ENCODE results near the gene WDR33. TPM values are rescaled to one million over a fixed set of nuclear protein-coding genes. Genes with fewer than 3 reads are reported as not detected.
A peak's percentile ranks its signal among the peaks of the same experiment; 100 is the strongest.
"Not testable (repeated sequence)": the region's sequence is repeated elsewhere in the genome, so short reads cannot be mapped to it uniquely, and the experiment has no call there.

Gene WDR33
- polyA plus RNA-seq, 3 donors: 9.3 to 12.4 (median 11.0) TPM

DNA sequence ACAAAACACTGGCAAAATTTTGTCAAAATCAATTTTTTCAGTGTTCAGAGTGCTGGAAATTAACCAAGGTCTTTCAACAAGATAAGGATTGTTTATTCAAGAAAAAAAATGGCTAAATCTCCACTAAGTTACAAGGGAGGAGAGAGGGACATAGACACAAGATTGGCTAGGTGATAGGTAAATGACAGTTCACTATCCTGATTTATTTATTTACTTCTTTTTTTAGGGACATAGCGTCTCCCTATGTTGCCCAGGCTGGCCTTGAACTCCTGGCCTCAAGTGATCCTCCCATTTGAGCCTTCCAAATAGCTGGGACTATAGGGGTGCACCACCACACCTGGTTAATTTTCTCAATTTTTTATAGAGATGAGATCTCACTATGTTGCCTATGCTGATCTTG is 3.7 kb upstream of the WDR33 start:
- WGBS, 3 donors: 65 to 96% (median 95%) methylated on average over 1 of the region's 1 CpG
- no peak overlapping the region for H3K27ac ChIP-seq (ENCODE audit: low read depth, low read length)

DNA sequence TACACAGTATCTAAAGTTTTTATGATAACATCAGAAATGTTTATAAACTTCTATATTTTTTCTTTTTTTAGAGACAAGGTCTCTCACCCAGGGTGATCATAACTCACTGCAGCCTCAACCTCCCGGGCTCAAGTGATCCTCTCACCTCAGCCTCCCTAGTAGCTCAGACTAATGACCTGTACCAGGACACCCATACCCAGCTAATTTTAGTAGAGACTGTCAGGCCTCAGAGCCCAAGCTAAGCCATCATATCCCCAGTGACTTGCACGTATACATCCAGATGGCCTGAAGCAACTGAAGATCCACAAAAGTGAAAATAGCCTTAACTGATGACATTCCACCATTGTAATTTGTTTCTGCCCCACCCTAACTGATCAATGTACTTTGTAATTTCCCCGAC is 1.5 kb upstream of the WDR33 start:
- WGBS, 3 donors: 93 to 97% (median 94%) methylated on average over 3 of the region's 3 CpGs
- not testable (repeated sequence) for H3K27ac ChIP-seq (ENCODE audit: low read depth, low read length)

DNA sequence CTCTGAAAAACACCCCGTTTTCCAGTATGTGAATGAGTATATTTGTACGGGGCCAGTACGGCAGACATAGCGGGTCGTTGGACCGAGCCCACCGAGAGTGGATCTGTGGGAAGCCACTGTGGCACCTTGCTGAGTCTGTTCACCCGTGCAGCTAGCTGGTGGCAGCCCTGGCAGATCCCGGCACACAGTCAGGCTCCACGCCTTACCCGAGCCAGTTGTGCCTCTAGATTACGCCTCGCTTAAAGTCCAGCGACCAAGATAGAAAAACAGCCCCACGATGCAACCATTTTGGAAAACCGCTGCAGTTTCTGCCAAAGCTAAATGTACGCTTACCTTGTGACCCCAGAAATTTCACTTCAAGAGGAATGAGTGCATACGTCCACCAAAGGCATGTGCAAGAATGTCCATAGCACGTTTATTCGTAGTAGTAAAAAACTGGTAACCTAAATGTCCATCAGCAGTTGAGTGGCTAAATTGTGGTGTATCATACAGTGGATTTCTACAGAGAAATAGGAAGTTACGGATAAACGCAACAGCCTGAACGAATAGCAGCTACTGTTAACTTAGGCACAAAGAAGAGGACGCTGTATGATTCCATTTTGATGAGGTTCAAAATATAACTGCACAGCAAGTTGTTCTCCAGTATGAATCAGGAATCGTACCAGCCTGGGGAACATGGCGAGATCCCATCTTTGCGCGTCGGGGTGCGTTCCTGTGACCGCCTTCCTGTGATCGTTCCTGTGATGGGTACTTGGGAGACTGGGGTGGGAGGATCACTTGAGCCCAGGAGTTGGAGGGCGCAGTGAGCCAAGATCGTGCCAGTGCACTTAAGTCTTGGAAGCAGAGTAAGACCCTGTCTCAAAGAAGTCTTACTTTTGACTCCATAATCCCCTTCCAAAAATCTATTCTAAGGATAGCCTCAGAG is 688 bp upstream of the WDR33 start:
- no peak overlapping the region for H3K27ac ChIP-seq (ENCODE audit: low read depth, low read length)
- WGBS, 3 donors: 34 to 40% (median 34%) methylated on average over 34 of the region's 34 CpGs

DNA sequence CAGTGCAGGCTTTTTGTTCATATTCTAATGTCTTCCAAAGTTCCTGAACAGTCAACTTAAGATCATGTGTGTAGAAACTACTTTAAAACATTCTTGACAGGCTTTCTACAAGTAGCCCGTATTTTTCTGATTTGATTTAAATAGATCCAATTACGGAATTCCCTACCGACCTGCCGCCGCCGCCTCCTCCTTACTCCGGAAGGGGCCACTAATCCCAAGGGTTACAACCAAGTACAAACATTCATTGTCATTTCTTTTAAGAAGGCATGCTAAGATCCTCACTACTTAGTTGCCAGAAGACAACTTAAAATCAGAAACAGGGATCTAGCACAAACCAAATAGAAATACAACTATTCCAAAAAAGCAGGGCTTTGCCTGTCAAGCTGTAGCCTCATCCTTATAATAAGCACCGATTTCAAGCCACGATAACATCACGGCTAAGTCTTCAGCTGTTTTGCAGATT is 784 bp downstream of the WDR33 start:
- peak overlapping the region; percentile 78 for H3K27ac ChIP-seq (ENCODE audit: low read depth, low read length)
- 1% methylated on average over 10 of the region's 10 CpGs for WGBS, 3 donors

DNA sequence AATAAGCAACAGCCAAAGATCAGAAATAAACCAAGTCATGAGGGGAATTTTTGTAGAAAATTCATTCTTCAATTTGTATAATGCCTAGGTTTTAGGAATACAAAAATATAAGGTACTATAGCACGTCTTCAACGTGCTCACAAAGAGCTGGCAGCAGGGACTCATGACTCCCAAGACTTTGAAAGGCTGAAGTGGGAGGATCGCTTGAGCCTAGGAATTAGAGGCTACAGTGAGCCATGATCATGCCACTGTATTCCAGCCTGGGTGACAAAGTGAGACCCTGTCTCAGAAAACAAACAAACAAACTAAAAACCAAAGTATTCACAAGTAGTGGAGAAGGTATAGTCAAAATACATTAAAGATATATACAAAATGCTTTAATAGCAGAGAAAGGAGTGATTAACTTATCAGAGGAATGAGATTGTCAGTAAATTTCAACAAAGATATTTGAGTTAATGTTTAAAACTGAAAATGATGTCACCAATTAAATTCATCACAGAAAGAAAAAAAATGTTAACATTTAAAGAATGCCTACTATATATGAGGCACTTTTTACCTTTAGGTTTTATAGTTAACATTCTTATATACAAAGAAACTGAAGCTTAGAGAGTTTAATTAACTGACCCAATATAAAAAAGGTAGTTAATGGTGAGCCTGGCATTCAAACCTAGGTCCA is 3.2 kb downstream of the WDR33 start:
- no peak overlapping the region for H3K27ac ChIP-seq (ENCODE audit: low read depth, low read length)
- 74 to 89% (median 74%) methylated on average over 3 of the region's 3 CpGs for WGBS, 3 donors

DNA sequence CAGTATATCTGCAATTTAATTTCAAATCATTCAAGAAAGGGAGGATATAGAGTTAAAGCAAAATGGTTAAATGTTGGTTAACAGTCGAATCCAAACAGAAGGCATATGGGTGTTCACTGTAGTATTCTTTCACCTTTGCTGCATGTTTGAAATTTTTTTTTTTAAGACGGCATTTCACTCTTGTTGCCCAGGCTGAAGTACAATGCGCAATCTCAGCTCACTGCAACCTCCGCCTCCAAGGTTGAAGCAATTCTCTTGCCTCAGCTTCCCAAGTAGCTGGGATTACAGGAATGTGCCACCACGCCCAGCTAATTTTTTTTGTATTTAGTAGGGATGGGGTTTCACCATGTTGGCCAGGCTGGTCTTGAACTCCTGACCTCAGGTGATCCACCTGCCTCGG is 4.1 kb downstream of the WDR33 start:
- WGBS, 3 donors: 73 to 84% (median 78%) methylated on average over 6 of the region's 6 CpGs
- not testable (repeated sequence) for H3K27ac ChIP-seq (ENCODE audit: low read depth, low read length)

DNA sequence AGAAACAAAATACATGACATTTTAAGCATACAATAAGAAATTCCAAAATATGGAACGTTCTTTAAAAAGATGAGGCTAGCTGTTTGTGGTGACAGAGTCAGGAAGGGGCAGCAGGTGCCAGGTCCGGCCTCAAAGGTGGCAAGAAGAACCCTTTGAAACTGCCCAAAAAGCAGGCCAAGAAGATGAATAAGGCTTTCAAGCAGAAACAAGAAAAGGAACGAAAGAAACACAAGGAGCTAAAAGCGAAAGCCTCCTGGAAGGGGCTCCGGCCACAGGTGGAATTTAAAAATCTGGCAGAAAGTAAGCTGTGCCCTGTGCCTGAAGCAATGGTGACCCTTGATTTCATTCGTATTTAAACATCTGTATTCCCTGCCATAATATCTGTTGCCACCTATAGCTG is 5.5 kb downstream of the WDR33 start:
- H3K27ac ChIP-seq (ENCODE audit: low read depth, low read length): no peak overlapping the region
- 84 to 92% (median 84%) methylated on average over 6 of the region's 6 CpGs for WGBS, 3 donors

DNA sequence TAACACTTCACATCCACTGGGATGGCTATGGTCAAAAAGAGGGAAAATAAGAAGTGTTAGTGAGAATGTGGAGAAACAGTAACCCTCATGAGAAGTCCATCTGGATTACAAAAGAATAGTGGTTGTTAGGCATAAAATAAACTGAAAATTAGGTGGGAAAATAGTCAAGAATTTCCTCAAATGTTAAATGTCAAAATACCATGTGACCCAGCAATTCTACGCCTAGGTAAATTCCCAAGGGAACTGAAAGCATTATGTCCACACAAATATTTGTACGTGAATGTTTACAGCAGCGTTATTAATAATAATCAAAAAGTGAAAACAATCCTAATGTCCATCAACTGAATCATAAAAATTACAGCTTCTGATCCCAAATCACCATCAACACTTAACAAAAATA is 11.0 kb downstream of the WDR33 start:
- no peak overlapping the region for H3K27ac ChIP-seq (ENCODE audit: low read depth, low read length)
- WGBS, 3 donors: 70 to 94% (median 82%) methylated on average over 3 of the region's 3 CpGs

DNA sequence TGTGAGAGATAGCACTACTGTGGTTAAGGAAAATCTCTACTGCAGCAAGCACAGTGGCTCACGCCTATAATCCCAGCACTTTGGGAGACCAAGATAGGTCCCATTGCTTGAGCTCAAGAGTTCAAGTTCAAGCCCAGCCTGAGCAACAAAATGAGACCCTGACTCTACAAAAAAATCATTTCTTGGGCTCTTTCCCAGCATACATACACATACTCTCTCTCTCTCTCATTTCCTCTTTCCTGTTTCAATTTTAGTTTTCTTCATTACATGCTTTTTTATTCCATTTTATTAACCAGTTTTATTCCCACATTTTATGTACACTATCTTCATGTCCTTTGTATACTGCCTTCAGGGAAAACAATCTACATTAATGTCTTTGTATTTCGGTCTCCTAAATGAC is 14.6 kb downstream of the WDR33 start:
- H3K27ac ChIP-seq (ENCODE audit: low read depth, low read length): no peak overlapping the region
- 73 to 95% (median 87%) methylated on average over 2 of the region's 2 CpGs for WGBS, 3 donors

DNA sequence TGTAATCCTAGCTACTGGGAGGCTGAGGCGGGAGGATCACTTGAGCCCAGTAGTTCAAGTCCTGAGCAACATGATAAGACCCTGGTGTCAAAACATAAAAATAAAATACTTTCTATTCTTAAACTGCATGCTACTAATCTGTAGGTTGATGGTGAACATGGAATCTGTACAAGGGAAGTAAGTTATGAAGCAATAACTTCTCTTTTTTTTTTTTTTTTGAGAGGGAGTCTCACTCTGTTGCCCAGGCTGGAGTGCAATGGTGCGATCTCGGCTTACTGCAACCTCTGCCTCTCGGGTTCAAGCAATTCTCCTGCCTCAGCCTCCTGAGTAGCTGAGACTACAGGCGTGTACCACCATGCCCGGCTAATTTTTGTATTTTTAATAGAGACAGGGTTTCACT is 16.1 kb downstream of the WDR33 start:
- not testable (repeated sequence) for H3K27ac ChIP-seq (ENCODE audit: low read depth, low read length)
- 72 to 98% (median 80%) methylated on average over 6 of the region's 6 CpGs for WGBS, 3 donors

DNA sequence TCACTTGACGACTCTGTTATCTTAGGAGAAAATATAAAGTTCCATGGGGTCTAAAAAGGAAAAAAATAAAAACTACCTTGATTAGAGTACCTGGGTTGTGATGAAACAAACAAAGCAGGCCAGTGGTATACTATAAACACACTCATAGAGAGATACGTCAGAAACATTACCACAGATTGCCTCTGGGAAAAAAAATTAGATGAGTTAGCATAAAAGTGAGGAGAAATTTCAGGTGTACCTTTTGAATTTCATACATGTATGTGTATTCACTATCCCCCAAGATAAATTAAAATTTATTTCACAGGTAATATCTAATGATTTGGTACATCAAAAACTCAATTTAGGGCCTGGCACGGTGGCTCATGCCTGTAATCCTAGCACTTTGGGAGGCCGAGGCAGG is 18.2 kb downstream of the WDR33 start:
- WGBS, 3 donors: 88 to 95% (median 91%) methylated on average over 4 of the region's 4 CpGs

DNA sequence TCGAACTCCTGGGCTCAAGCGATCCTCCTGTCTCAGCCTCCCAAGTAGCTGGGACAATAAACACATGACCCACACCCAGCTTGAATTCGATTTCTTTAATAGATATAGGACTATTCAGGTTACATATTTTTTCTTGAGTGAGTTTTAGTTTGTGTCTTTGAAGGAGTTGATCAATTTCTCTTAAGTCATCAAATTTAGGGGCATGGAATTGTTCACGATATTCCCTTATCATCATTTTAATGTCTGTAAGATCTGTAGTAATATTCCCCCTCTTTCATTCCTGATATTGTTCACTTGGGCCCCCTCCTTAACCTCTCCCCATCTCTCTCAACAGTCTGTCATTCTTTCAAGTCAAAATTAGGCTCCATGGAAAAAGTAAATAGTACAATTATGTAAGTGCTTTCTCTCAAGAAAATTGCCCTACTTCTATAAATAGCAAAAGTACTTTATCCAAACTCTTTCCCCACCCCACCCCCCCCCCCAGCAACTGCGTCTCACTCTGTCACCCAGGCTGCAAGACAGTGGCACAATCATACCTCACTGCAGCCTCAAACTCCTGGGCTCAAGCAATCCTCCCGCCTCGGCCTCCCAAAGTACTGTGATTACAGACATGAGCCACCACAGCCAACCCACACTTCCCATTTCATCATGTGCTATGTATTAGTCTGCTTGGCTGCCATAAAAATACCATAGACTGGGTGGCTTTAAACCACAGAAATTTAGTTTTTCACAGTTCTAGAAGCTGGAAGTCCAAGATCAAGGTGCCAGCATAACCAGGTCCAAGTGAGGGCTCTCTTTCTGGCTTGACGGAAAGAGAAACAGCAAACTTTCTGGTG is 20.1 kb downstream of the WDR33 start:
- 86 to 93% (median 90%) methylated on average over 8 of the region's 8 CpGs for WGBS, 3 donors
- no peak overlapping the region for H3K27ac ChIP-seq (ENCODE audit: low read depth, low read length)

More for the DNA sequence above, 18.2 kb downstream of the WDR33 start:
- no peak overlapping the region for H3K27ac ChIP-seq (ENCODE audit: low read depth, low read length)

DNA sequence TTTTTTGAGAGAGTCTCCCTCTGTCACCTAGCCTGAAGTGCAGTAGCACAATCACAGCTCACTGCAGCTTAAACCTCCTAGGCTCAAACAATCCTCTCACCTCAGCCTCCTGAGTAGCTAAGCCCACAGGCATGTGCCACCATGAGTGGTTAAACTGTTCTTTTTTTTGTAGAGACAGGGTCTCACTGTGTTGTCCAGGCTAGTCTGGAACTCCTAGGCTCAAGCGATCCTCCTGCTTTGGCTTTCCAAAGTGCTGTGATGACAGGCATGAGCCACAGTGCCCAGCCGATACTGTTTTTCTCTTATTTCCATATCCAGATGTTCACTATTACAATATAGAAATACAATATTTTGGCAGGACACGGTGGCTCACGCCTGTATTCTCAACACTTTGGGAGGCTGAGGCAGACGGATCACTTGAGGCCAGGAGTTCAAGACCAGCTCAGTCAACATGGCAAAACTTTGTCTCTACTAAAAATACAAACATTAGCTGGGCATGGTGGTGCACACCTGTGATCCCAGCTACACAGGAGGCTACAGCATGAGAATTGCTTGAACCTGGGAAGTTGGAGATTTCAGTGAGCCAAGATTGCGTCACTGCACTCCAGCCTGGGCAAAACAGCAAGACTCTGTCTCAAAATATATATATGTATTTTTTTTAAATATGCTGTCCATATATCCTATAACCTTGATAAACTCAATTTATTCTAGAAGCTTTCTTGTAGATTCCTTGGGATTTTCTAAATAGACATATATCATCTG is 24.7 kb downstream of the WDR33 start:
- WGBS, 3 donors: 97 to 99% (median 98%) methylated on average over 6 of the region's 6 CpGs
- no peak overlapping the region for H3K27ac ChIP-seq (ENCODE audit: low read depth, low read length)

DNA sequence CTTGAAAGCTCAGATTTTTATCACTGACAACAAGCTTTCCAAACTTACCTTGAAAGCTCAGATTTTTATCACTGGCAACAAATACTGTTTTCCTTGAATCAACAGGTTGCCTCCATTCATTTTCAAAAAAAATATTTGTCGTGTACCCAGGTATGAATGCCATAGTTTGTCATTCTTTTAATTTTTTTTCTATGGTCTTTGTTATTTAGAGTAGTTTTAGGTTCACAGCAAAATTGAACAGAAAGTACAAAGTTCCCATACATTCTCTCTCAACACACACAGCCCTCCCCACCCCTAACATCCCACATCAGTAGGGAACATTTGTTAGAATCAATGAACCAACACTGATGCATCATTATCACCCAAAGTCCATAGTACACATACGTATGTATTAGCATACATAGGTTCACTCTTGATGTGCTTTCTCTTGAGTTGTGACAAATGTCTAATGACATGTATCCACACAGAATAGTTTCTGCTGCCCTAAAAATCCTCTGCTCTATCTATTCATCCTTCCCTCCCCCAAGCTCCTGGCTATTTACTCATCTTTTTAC is 25.9 kb downstream of the WDR33 start:
- WGBS, 3 donors: 53 to 89% (median 88%) methylated on average over 2 of the region's 2 CpGs
- H3K27ac ChIP-seq (ENCODE audit: low read depth, low read length): no peak overlapping the region

DNA sequence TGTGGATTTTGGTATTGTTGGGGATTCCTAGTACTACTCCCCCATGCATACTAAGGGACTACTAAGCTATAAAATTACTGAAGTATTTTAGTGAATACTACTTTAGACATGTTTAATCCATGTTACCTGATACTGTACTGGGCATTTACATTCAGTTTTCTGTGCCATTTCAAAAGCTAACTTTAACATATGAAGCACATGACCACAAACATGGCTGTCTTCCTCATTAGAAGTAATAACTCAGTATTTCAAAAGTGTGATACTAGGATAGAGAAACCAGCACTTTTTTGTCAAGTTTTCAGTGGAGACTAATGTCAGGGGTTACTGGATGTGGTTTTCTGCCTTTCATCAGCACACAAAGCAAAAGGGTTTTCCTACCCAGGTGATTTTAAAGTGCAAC is 27.9 kb downstream of the WDR33 start:
- H3K27ac ChIP-seq (ENCODE audit: low read depth, low read length): no peak overlapping the region

DNA sequence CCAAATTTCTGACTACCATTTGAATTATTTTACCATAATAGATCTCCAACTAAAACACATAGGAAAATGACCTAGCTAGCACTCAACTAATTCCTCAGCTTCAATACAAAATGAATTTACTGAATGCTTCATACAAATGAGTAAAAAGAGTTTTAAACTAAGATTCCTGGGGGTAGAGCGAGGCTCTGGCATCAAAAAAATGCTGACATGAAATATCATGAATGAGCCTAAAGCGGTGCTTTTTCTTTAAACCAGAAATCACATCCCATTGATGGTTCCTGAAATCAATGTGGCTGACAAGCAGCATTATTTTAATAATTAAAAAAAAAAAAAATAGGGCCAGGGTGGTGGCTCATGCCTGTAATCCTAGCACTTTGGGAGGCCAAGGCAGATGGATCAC is 32.1 kb downstream of the WDR33 start:
- no peak overlapping the region for H3K27ac ChIP-seq (ENCODE audit: low read depth, low read length)
- WGBS, 3 donors: 96 to 98% (median 98%) methylated on average over 2 of the region's 2 CpGs

DNA sequence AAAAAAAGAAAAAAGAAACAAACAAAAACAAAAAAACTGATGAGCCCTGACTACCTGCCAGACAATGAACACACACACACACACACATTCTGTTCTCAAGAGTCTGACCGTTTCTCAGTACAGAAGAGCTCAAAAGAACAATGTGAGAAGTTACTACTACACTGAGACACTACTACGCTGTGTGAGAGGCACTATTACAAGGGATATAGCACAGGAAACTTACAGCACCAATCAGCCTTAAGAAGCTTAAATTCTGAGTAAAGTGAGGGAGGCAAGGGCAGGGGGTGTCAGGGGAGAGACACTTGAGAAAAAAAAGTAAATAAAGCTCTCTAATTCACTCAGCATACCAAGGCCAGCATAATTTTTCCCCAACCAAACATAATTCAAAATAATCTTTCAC is 32.5 kb downstream of the WDR33 start:
- 87 to 90% (median 87%) methylated on average over 2 of the region's 2 CpGs for WGBS, 3 donors

More for the DNA sequence above, 32.5 kb downstream of the WDR33 start:
- H3K27ac ChIP-seq (ENCODE audit: low read depth, low read length): no peak overlapping the region

Data from adipose tissue (tissue), 3 donors.